Endothelial cell of umbilical vein (primary cell): ENCODE data around the gene OGFRL1. TPM values are rescaled to one million over a fixed set of nuclear protein-coding genes. Genes with fewer than 3 reads are reported as not detected.

Source experiments
- BruUV-seq: library from RNA; stranded (reverse); fragments of 400-500 nt; replicated peaks from 2 replicates; lab custom pipeline; 2021; lab: Mats Ljungman, UMichigan
- CTCF ChIA-PET: fragments of 300-600, 350-600 bp; sonication (Branson Sonifier 250); formaldehyde crosslinking; loops from one replicate; lab custom pipeline; 2021; ENCODE audit warnings: antibody characterized with exemption, inconsistent platforms; lab: Charles Lee
- POLR2A ChIA-PET: fragments of 300-600, 350-600 bp; sonication (Branson Sonifier 250); formaldehyde crosslinking; loops from one replicate; lab custom pipeline; 2021; ENCODE audit warnings: antibody characterized with exemption, inconsistent platforms; lab: Charles Lee
- DNase-seq: peaks from one replicate; pipeline ENCODE4 v3.0.0-alpha.2; 2011; ENCODE audit warnings: low read depth, low spot score
- FAIRE-seq: peaks from 2 replicates; lab custom pipeline; 2011; peaks lifted over from hg19 to GRCh38; lab: Jason Lieb, UNC
- H2AFZ ChIP-seq: 2 replicates; pipeline ENCODE4 v1.6.0; 2012; ENCODE audit warnings: low read depth, low read length, control low read depth, inconsistent platforms
- H3K27ac ChIP-seq: 2 replicates; pipeline ENCODE4 v1.5.1; 2011; ENCODE audit warnings: low read depth, mild to moderate bottlenecking, control low read depth, low read length, moderate library complexity; ENCODE audit not compliant: insufficient read depth
- H3K27me3 ChIP-seq, 2 experiments: 2 replicates each; pipeline versions ENCODE4 v1.6.0 to v1.6.1; 2011; ENCODE audit warnings: low read length in 2 of 2, mixed read lengths in 1 of 2; ENCODE audit not compliant: control insufficient read depth in 2 of 2, insufficient read depth in 2 of 2
- H3K36me3 ChIP-seq, 2 experiments: 2 replicates in 1 of 2; 3 replicates in 1 of 2; pipeline ENCODE4 v1.5.1; 2011; ENCODE audit warnings: low read length in 2 of 2, mild to moderate bottlenecking in 1 of 2, moderate library complexity in 1 of 2; ENCODE audit not compliant: control insufficient read depth in 2 of 2, insufficient read depth in 2 of 2; ENCODE audit errors: extremely low read depth in 1 of 2
- H3K4me1 ChIP-seq: 3 replicates; pipeline ENCODE4 v1.5.1; 2011; ENCODE audit warnings: mild to moderate bottlenecking, low read length; ENCODE audit not compliant: control insufficient read depth, insufficient read depth; ENCODE audit errors: extremely low read depth
- H3K4me2 ChIP-seq: 2 replicates; pipeline ENCODE4 v1.6.1; 2011; ENCODE audit warnings: low read length, control low read depth, mixed read lengths; ENCODE audit not compliant: insufficient read depth
- H3K4me3 ChIP-seq, 3 experiments: fragments of 200-600 bp in 1 of 3; sonication (generic), shearing (Covaris generic) in 1 of 3; replicated peaks in 1 of 3; 2 replicates each; pipeline ENCODE4 v1.5.1; 2011 to 2016; ENCODE audit warnings: control low read depth in 3 of 3, low read length in 3 of 3, mild to moderate bottlenecking in 2 of 3, inconsistent platforms in 1 of 3, low read depth in 1 of 3, moderate library complexity in 1 of 3; ENCODE audit not compliant: insufficient read depth in 1 of 3
- H3K79me2 ChIP-seq: 2 replicates; pipeline ENCODE4 v1.6.0; 2012; ENCODE audit warnings: low read length, inconsistent platforms; ENCODE audit not compliant: control insufficient read depth, insufficient read depth
- H3K9ac ChIP-seq: replicated peaks from 2 replicates; pipeline ENCODE3; 2011; ENCODE audit warnings: low read length, control low read depth; ENCODE audit not compliant: insufficient read depth; ENCODE audit errors: extremely low read depth
- H3K9me1 ChIP-seq: replicated peaks from 3 replicates; pipeline ENCODE4 v1.6.0; 2011; ENCODE audit warnings: mild to moderate bottlenecking, low read length; ENCODE audit not compliant: control insufficient read depth, insufficient read depth; ENCODE audit errors: extremely low read depth
- H3K9me3 ChIP-seq: replicated peaks from 2 replicates; pipeline ENCODE4 v1.5.1; 2012; ENCODE audit warnings: low read length, inconsistent platforms; ENCODE audit not compliant: control insufficient read depth, insufficient read depth
- H4K20me1 ChIP-seq: replicated peaks from 2 replicates; pipeline ENCODE3; 2011; ENCODE audit warnings: mild to moderate bottlenecking, low read length; ENCODE audit not compliant: control insufficient read depth, insufficient read depth; ENCODE audit errors: extremely low read depth
- FOS ChIP-seq: IDR thresholded peaks from 2 replicates; pipeline ENCODE4 v1.6.1; 2011; ENCODE audit warnings: mild to moderate bottlenecking, low read length, moderate library complexity, borderline replicate concordance; ENCODE audit not compliant: insufficient read depth
- JUN ChIP-seq: IDR thresholded peaks from 2 replicates; pipeline ENCODE4 v1.6.1; 2011; ENCODE audit warnings: borderline replicate concordance, low read depth; ENCODE audit not compliant: insufficient read length, insufficient read depth
- POLR2A ChIP-seq: IDR thresholded peaks from 2 replicates; pipeline ENCODE4 v1.6.1; 2012; ENCODE audit warnings: low read depth, mild to moderate bottlenecking, control low read depth, low read length
- POLR2AphosphoS5 ChIP-seq: IDR thresholded peaks from 2 replicates; pipeline ENCODE4 v1.6.1; 2012; ENCODE audit warnings: low read depth, mild to moderate bottlenecking, control low read depth, low read length, moderate library complexity; ENCODE audit not compliant: insufficient read depth
- dilution Hi-C: fragments of 300-500 bp; cut with MboI; formaldehyde crosslinking; loops from one replicate; pipeline ENCODE4 v1.15.0; 2019; ENCODE audit warnings: low sequenced_read_pairs; ENCODE audit not compliant: extremely low pct_ligation_motif_present
- intact Hi-C: fragments of 100-400 bp; cut with micrococcal nuclease; formaldehyde crosslinking; loops from one replicate; pipeline ENCODE4 v1.10.0; 2022
- polyA plus RNA-seq, 4 experiments: library from polyadenylated mRNA; depleted of rRNA in 3 of 4; stranded (reverse) in 3 of 4; unstranded in 1 of 4; fragments of >200 nt; gene quantifications; 2 replicates each; pipeline versions ENCODE4 v1.2.1 to v1.2.3, GENCODE V29; 2011 to 2012; ENCODE audit warnings: missing spikeins in 1 of 4
- total RNA-seq: library from RNA; stranded (reverse); gene quantifications from 2 replicates; pipeline ENCODE4 v1.2.3, GENCODE V29; 2021
- TF ChIP-seq, protein P1 (sequence below): IDR thresholded peaks from 2 replicates; pipeline ENCODE4 v1.6.1; 2011; ENCODE audit not compliant: insufficient read depth, insufficient read length
- TF ChIP-seq, protein P2 (sequence below), 2 donors: IDR thresholded peaks; 1 replicate in 1 of 2; 2 replicates in 1 of 2; pipeline ENCODE4 v1.5.1; 2011; ENCODE audit warnings: low read length in 2 of 2, mild to moderate bottlenecking in 2 of 2, moderate library complexity in 2 of 2, control low read depth in 1 of 2, inconsistent platforms in 1 of 2, low read depth in 1 of 2; ENCODE audit not compliant: insufficient read depth in 1 of 2; ENCODE audit errors: extremely low read depth in 1 of 2

OGFRL1 gene
- total and polyA plus RNA-seq, 2 donors (not counting 3 experiments of a cell fraction or from before 2014, with no cell fraction given), result 3.4 to 19.4 TPM

DNA sequence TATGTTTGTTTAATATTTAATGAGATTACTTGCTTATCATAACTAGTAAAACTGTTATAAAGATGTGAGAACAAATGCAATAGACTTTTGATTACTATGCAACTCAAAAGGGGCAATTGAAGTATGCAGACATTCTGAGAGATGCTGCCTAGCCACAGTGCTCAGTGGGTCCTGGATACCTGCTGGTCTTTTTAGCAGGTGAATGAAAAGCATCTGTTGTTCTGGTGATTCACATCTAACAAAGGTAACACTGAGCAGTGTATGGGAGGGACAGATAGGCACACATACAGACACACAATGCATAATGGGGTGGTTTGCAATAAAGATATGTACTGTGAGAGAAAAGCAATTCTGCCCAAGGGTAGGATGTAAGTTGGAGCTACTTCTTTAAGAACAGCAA lies 46.9 kb downstream of the OGFRL1 start:
- BruUV-seq, result no TSS peak
- dilution Hi-C loops, result no loop called here
- DNase-seq (no peak), FAIRE-seq (no peak)
- no peaks in the 10 kb centered on the region for H3K9me1 ChIP-seq
- TF ChIP-seq, protein P1, sequence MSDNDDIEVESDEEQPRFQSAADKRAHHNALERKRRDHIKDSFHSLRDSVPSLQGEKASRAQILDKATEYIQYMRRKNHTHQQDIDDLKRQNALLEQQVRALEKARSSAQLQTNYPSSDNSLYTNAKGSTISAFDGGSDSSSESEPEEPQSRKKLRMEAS, result no peak
- TF ChIP-seq POLR2A, result no peak
- TF ChIP-seq FOS, result no peak
- no peak for TF ChIP-seq POLR2AphosphoS5
- intact Hi-C loops, result no loop called here
- H3K4me1 ChIP-seq, result peaks cover 2% of the 10 kb centered on the region
- H3K9me3 ChIP-seq, result no peaks in the 10 kb centered on the region
- no peak overlapping the region for H3K4me3 ChIP-seq
- no peak overlapping the region for H3K27ac ChIP-seq
- H2AFZ ChIP-seq, result no peak overlapping the region
- no peak overlapping the region for H3K9ac ChIP-seq
- CTCF ChIA-PET, result interaction anchor here (1.8 kb wide), 1 partner anchor 15 kb away, joined by 5 read pairs; no protein-coding TSS in a partner anchor
- H3K36me3 ChIP-seq, result no peaks in the 10 kb centered on the region
- H3K79me2 ChIP-seq, result no peaks in the 10 kb centered on the region
- no peaks in the 10 kb centered on the region for H3K27me3 ChIP-seq
- POLR2A ChIA-PET, result no interaction called here
- H4K20me1 ChIP-seq, result no peaks in the 10 kb centered on the region
- H3K4me2 ChIP-seq, result no peak overlapping the region

DNA sequence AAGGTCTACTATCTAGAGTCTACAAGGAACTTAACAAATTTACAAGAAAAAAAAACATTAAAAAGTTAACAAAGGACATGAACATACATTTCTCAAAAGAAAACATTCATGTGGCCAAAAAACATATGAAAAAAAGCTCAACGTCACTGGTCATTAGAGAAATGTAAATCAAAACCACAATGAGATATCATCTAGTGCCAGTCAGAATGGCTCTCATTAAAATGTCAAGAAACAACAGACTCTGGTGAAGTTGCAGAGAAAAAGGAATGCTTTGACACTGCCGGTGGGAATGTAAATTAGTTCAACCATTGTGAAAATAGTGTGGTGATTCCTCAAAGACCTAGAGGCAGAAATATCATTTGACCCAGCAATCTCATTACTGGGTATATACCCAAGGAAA lies 48.3 kb downstream of the OGFRL1 start:
- DNase-seq (no peak), FAIRE-seq (no peak)
- dilution Hi-C loops (no loop called here), intact Hi-C loops (no loop called here)
- Histone ChIP-seq H4K20me1 (no peaks in the 10 kb centered on the region), H3K9me1 (no peaks in the 10 kb centered on the region), H3K4me1 (peaks cover 2% of the 10 kb centered on the region), H3K4me3 (no peak overlapping the region), H3K79me2 (no peaks in the 10 kb centered on the region), H3K36me3 (no peaks in the 10 kb centered on the region), H2AFZ (no peak overlapping the region), H3K9ac (no peak overlapping the region), H3K27ac (no peak overlapping the region), H3K9me3 (no peaks in the 10 kb centered on the region), H3K4me2 (no peak overlapping the region), H3K27me3 (no peaks in the 10 kb centered on the region)
- ChIA-PET POLR2A (no interaction called here), CTCF (no interaction called here)
- TF ChIP-seq, protein P2, sequence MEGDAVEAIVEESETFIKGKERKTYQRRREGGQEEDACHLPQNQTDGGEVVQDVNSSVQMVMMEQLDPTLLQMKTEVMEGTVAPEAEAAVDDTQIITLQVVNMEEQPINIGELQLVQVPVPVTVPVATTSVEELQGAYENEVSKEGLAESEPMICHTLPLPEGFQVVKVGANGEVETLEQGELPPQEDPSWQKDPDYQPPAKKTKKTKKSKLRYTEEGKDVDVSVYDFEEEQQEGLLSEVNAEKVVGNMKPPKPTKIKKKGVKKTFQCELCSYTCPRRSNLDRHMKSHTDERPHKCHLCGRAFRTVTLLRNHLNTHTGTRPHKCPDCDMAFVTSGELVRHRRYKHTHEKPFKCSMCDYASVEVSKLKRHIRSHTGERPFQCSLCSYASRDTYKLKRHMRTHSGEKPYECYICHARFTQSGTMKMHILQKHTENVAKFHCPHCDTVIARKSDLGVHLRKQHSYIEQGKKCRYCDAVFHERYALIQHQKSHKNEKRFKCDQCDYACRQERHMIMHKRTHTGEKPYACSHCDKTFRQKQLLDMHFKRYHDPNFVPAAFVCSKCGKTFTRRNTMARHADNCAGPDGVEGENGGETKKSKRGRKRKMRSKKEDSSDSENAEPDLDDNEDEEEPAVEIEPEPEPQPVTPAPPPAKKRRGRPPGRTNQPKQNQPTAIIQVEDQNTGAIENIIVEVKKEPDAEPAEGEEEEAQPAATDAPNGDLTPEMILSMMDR (IDR thresholded peaks at IDR 0.05; ENCODE audit: extremely low read depth in 1 of 2, insufficient read depth in 1 of 2, low read depth in 1 of 2, low read length in 2 of 2), result no peak
- no peak for TF ChIP-seq JUN
- BruUV-seq, result no TSS peak
